ENCODE data around the gene FZR1. TPM values are rescaled to one million over a fixed set of nuclear protein-coding genes. Genes with fewer than 3 reads are reported as not detected.

The FZR1 gene
- total RNA-seq, 4 donors from 2014 or later, result 29.1 to 107 (median 35.3) TPM

DNA sequence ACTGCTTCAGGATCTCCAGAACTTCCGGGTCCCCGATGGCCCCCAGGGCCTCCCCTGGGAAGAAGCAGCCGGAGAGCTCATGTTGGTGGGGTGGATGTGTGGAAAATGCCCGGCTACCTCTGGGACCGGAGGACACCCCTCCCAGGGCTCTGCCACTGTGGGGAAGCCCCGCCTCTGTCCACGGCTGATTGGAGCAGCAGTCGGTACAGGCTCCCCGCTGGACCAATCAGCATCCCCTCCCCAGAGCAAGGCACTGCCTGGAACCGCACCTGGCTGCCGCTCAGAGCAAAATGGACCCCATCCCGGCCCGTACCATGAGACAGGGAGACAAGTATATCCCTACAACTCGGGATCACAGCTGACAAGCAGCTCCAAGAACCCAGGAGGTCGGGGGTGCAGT lies 12.1 kb upstream of the FZR1 start:
- H3K27me3 ChIP-seq, result no peaks in the 10 kb centered on the region
- in situ Hi-C loops (cut with MboI; ENCODE audit: low pct_ligation_motif_present in 1 of 4, low pct_unique_long_range_greater_than_20kb in 1 of 4, low sequenced_read_pairs in 3 of 4), result no loop called here
- no peak for DNase-seq
- WGBS, 2 donors (ENCODE audit: low coverage in 1 of 2), result 88% methylated on average over 14 of the region's 15 CpGs; no CpG with 5 or more reads in 1 of the 2 donors
- H3K4me3 ChIP-seq, result no peak overlapping the region
- intact Hi-C loops (cut with DNase I; ENCODE audit: low total_unique reads), result no loop called here
- H3K9me3 ChIP-seq, result no peaks in the 10 kb centered on the region
- peaks cover 0 to 21% (median 7%) of the 10 kb centered on the region in 4 donors for H3K36me3 ChIP-seq
- TF ChIP-seq EP300 (IDR thresholded peaks at IDR 0.05; ENCODE audit: low read depth), result no peak
- TF ChIP-seq, protein P1, sequence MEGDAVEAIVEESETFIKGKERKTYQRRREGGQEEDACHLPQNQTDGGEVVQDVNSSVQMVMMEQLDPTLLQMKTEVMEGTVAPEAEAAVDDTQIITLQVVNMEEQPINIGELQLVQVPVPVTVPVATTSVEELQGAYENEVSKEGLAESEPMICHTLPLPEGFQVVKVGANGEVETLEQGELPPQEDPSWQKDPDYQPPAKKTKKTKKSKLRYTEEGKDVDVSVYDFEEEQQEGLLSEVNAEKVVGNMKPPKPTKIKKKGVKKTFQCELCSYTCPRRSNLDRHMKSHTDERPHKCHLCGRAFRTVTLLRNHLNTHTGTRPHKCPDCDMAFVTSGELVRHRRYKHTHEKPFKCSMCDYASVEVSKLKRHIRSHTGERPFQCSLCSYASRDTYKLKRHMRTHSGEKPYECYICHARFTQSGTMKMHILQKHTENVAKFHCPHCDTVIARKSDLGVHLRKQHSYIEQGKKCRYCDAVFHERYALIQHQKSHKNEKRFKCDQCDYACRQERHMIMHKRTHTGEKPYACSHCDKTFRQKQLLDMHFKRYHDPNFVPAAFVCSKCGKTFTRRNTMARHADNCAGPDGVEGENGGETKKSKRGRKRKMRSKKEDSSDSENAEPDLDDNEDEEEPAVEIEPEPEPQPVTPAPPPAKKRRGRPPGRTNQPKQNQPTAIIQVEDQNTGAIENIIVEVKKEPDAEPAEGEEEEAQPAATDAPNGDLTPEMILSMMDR (IDR thresholded peaks at IDR 0.05), result no peak
- no peak for TF ChIP-seq POLR2A (IDR thresholded peaks at IDR 0.05)
- no peak for TF ChIP-seq POLR2AphosphoS5 (IDR thresholded peaks at IDR 0.05)
- H3K4me1 ChIP-seq, result peaks cover 0 to 6% (median 0%) of the 10 kb centered on the region in 4 donors
- no peak overlapping the region for H3K27ac ChIP-seq

DNA sequence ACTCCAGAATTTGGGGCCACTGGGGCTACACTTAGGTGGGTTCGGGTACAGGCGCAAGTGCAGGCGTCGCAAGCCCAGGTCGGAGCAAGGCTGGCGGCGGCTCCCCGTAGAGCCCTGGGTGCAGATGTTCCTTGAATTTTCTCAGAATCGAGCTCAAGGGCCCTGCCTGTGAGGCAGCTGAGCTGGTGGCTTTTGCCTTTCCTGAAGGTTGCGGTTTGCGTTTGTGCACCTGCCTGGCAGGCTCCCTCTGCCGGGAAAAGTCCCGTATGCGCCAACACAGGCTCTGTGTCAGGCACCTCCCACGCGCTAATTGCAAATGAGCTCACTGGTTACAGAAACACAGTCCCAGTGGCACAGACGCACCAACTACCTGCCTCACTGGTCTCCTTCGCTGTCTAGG lies 11.6 kb upstream of the FZR1 start:
- H3K4me3 ChIP-seq, result no peak overlapping the region
- in situ Hi-C loops (cut with MboI; ENCODE audit: low pct_ligation_motif_present in 1 of 4, low pct_unique_long_range_greater_than_20kb in 1 of 4, low sequenced_read_pairs in 3 of 4) (no loop called here), intact Hi-C loops (cut with DNase I; ENCODE audit: low total_unique reads) (no loop called here)
- TF ChIP-seq POLR2AphosphoS5 (IDR thresholded peaks at IDR 0.05) (no peak), EP300 (IDR thresholded peaks at IDR 0.05; ENCODE audit: low read depth) (no peak)
- TF ChIP-seq, protein P1 (IDR thresholded peaks at IDR 0.05), result no peak
- no peaks in the 10 kb centered on the region for H3K9me3 ChIP-seq
- H3K36me3 ChIP-seq, result peaks cover 0 to 21% (median 7%) of the 10 kb centered on the region in 4 donors
- H3K4me1 ChIP-seq, result peaks cover 0 to 11% (median 3%) of the 10 kb centered on the region in 4 donors
- DNase-seq, result no peak
- WGBS, 2 donors (ENCODE audit: low coverage in 1 of 2), result 81 to 89% methylated on average over 6 to 18 of the region's 18 CpGs
- no peaks in the 10 kb centered on the region for H3K27me3 ChIP-seq
- H3K27ac ChIP-seq, result no peak overlapping the region

DNA sequence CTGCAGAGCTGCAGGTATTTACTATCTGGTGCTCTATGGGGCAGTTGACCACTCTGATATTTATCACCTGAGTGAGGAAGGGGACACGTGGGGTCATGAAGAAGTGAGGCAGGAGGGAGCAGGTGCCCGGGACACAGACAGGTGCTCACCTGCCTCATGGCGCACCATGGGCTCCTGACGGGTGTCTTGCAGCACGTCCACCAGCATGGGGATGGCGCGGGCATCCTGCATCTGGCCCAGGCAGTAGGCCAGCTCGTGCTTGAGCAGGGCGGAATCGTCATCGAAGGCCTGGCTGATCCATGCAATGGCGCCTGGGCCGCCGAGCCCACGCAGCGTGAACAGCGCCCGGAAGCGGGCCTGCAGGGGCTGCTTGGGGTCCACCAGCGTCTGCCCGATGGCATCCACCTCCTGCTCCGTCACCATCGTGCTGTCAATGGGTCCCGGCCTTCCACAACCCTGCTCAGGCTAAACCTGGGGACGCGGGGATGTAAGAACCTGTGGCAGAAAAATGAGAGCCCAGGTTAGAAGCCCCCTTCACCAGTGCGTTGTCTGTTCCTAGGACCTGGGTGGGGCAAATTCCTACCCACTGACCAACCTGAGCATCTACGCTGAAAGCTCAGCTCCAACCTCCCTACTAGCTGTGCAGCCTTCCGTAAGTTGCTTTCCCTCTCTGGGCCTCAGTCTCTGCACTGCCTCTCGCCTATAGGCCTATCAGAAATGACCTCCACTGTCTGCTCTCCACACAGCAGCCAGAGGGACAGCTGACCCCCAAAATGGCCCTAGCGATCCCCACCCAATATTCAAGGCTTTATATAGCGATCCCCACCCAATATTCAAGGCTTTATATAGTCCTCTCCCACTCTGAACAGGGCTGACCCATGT lies 9.5 kb upstream of the FZR1 start:
- 98% methylated on average over 32 of the region's 32 CpGs; no CpG with 5 or more reads in 1 of the 2 donors for WGBS, 2 donors (ENCODE audit: low coverage in 1 of 2)
- H3K27me3 ChIP-seq, result no peaks in the 10 kb centered on the region
- no peak overlapping the region for H3K27ac ChIP-seq
- H3K4me3 ChIP-seq, result no peak overlapping the region
- intact Hi-C loops (cut with DNase I; ENCODE audit: low total_unique reads) (no loop called here), in situ Hi-C loops (cut with MboI; ENCODE audit: low pct_ligation_motif_present in 1 of 4, low pct_unique_long_range_greater_than_20kb in 1 of 4, low sequenced_read_pairs in 3 of 4) (no loop called here)
- no peak for DNase-seq
- peaks cover 0 to 21% (median 5%) of the 10 kb centered on the region in 4 donors for H3K36me3 ChIP-seq
- TF ChIP-seq POLR2AphosphoS5 (IDR thresholded peaks at IDR 0.05) (no peak), POLR2A (IDR thresholded peaks at IDR 0.05) (no peak), EP300 (IDR thresholded peaks at IDR 0.05; ENCODE audit: low read depth) (no peak)
- TF ChIP-seq, protein P1 (IDR thresholded peaks at IDR 0.05), result no peak
- H3K4me1 ChIP-seq, result peaks cover 0 to 20% (median 10%) of the 10 kb centered on the region in 4 donors
- H3K9me3 ChIP-seq, result no peaks in the 10 kb centered on the region

DNA sequence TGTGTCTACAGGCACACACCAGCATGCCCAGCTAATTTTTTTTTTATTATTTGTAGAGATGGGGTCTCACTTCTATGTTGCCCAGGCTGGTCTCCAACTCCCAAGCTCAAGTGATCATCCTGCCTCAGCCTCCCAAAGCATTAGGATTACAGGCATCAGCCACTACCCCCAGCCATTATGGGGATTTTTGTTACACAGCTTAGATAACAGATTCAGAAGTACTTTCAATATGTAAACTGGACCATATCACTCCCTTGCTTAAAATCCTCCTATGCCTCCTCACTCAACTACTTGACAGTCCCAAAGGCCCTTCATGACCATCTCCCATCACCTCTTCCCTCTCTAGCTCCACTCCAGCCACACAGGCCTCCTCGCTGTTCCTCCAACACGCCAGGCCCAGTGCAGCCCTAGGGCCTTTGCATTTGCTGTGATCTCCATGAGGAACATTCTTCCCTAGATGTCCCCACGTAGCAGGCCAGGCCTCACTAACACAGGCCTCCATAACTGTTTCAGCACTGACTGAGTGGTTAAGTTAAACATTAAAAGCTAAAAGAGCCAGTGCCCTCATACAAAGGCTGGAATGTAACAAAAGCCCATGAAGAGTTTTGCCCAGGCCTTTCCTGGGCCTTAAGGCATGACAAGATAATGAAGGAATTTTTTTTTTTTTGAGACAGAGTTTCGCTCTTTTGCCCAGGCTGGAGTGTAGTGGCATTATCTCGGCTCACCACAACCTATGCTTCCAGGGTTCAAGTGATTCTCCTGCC lies 8.2 kb upstream of the FZR1 start:
- no peak for TF ChIP-seq POLR2A (IDR thresholded peaks at IDR 0.05)
- no peak for TF ChIP-seq POLR2AphosphoS5 (IDR thresholded peaks at IDR 0.05)
- TF ChIP-seq EP300 (IDR thresholded peaks at IDR 0.05; ENCODE audit: low read depth), result no peak
- TF ChIP-seq, protein P1 (IDR thresholded peaks at IDR 0.05), result no peak
- intact Hi-C loops (cut with DNase I; ENCODE audit: low total_unique reads), result no loop called here
- H3K4me1 ChIP-seq, result peaks cover 0 to 20% (median 10%) of the 10 kb centered on the region in 4 donors
- no peak for DNase-seq
- no peaks in the 10 kb centered on the region for H3K27me3 ChIP-seq
- in situ Hi-C loops (cut with MboI; ENCODE audit: low pct_ligation_motif_present in 1 of 4, low pct_unique_long_range_greater_than_20kb in 1 of 4, low sequenced_read_pairs in 3 of 4), result no loop called here
- H3K27ac ChIP-seq, result no peak overlapping the region
- peaks cover 0 to 21% (median 2%) of the 10 kb centered on the region in 4 donors for H3K36me3 ChIP-seq
- 95 to 100% methylated on average over 3 to 5 of the region's 5 CpGs for WGBS, 2 donors (ENCODE audit: low coverage in 1 of 2)
- no peaks in the 10 kb centered on the region for H3K9me3 ChIP-seq
- H3K4me3 ChIP-seq, result no peak overlapping the region

Measured in transverse colon (tissue), 4 donors.